ENCODE results near the gene UBAC2.
"Not testable (repeated sequence)": the region's sequence is repeated elsewhere in the genome, so short reads cannot be mapped to it uniquely, and the experiment has no call there.

UBAC2 gene

DNA sequence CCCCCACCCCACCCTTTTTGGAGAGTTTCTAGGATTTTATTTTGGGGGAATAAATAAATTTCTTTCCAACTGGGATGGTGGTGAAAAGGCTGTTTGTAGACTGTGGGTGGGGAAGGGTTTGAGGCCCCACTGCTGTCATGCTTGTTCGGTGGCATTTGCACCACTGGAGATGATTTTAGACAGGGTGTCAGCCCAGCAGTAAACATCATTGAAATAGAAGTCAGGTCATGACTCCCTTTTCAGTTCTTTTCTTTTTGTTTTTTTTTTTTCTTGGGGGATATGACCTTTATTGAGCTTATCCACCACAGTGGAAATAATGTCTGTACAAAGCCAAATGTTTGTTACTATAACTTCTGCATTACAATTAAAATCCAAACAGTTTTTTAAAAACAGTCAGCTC, 14.1 kb downstream of the UBAC2 start:
- no peak for DNase-seq (ENCODE audit: low read depth in 2 of 2)

DNA sequence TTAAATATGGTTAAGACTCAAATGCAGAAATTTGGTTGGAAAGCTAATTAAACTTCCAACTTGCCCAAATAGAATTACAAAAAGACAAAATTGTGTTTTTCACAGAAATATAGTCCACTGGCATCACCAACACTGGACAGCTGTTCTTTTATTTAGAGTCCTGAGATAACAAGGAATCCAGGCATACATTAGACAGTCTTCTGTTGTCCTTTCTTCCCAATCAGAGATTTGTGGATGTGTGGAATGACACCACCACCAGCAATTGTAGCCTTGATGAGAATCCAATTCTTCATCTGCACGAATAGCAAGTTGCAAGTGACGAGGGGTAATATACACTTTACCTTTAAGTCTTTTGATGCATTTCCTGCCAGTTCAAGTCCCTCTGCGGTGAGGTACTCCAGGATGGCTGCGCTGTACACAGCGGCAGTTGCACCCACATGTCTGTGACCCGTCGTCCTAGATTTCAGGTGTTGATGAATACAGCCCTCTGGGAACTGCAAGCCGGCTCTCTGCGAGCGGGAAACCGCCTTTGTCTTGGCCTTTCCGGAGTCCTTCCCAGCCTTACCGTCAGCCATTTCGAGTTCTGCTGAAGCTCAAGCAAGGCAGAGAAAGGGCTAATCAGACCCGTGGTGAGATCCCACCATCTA, 14.7 kb downstream of the UBAC2 start:
- DNase-seq (ENCODE audit: low read depth in 2 of 2) = no peak

DNA sequence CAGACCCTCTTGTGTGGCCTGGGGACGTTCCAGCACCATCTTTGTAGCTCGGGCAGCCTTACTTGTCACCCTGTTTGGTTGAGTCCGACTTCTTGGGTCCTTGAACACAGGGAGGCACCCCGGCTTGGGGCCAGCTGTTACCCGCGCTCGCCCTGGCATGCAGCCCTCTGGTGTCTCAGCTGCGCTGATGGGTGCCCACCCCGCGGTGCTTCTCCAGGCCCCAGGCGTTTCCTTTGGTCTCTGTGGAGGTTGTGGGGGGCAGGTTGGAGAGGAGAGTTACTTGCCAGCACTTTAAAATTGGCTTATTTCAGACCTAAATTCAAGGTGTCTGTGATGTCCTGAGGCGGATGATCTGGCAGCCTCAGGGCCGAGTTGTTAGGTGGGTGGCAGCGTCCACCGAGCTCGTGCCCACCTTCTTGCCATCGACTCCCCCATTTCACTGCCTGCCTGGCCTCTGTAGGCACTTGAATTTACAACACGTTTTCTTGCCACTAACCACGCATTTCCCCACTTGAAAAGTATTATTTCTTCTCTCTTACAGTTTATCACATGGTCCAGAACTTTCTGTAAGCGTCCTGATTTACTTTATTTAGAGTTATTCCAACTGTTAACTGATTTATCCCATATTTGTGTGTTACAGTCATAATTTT, 16.9 kb downstream of the UBAC2 start:
- no peak for DNase-seq (ENCODE audit: low read depth in 2 of 2)

DNA sequence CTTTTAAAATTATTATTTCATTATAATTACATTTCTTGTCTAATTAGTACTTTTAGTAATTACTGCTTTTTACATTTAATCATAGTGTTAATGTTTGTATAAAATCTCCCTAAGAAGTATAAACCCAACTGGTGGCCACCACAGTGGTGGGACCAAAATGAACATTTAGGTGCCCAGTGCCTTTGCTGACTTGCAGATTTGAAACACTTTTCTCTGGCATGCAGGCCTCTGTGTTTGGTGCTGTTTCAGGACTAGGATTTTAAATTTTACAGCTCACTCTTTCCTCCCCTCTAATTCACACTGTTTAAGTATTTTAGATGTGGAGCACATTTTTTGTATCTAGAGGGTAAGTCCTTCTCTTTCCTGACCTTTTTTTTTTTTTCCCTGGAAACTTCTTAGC, 17.5 kb downstream of the UBAC2 start:
- no peak for DNase-seq (ENCODE audit: low read depth in 2 of 2)

DNA sequence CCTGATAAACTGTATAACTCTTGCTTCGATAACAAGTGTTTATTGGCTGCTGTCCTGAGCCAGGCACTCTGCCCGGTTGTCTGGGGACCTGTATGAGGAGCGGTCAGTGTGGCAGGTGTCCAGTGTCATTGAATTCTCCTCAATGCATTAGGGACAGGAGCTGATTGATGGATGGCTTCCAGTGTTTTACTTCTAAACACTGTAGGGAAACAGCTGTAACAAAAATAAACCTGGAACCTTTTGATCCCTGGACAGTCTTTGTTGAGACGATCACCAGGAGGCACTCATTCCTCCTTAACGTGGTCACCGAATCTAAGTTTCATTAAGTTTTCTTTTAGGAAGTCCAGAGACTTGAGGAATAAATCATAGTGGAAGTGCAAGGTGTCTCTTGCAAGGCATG, 17.9 kb downstream of the UBAC2 start:
- no peak for DNase-seq (ENCODE audit: low read depth in 2 of 2)

DNA sequence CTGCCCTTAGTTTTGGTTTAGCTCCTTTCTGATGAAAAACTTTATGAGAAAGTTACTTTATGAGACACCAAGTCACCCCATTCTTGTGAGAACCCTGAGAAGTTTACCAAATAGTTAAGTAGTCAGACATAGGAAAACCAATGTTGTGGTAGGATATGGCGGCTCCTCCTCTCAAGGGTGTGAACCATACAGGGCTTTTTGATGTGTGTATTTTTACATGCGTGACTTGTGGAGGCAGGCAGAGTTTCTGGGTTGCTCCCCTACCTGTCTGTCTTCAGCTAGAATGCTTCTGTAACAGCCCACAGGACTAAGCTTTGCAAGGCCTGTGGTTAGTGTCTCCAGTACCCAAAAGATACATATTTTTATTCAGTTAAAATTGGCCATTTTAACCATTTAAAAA, 18.3 kb downstream of the UBAC2 start:
- DNase-seq (ENCODE audit: low read depth in 2 of 2) = peak in 1 of 2 donors; percentile 39

DNA sequence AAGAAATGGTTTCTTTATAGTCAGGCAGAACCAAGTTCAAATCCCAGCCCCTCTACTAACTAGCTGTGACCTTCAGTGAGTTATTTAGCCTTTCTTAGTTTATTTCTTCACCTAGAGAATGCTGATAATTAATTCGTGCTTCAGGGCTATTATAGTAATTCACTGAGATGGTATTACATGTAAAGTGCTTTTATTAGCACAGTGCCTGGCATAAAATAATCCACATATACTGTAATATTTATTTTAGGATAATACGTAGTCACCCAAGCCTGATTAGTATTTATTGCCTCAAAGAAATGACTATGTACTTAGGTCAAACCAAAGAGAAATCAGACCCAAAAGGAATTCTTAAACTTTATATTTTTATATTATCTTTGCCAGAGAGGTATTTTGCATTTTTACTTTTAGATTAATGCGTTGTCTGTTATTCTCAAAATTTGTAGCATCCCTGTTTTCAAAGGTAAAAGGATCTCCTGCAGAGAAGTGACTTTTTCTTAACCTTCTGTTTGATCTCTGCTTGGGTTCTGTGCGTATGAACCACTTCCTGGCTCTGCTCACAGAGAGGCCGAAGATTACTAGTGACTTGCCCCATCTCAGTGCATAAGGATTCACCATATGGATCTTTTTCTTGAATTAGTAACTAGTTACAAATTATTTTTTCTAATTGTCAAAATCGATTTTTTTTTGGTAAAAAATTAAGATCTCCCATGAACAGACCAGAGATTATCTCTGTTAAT, 19.7 kb downstream of the UBAC2 start:
- no peak for DNase-seq (ENCODE audit: low read depth in 2 of 2)

DNA sequence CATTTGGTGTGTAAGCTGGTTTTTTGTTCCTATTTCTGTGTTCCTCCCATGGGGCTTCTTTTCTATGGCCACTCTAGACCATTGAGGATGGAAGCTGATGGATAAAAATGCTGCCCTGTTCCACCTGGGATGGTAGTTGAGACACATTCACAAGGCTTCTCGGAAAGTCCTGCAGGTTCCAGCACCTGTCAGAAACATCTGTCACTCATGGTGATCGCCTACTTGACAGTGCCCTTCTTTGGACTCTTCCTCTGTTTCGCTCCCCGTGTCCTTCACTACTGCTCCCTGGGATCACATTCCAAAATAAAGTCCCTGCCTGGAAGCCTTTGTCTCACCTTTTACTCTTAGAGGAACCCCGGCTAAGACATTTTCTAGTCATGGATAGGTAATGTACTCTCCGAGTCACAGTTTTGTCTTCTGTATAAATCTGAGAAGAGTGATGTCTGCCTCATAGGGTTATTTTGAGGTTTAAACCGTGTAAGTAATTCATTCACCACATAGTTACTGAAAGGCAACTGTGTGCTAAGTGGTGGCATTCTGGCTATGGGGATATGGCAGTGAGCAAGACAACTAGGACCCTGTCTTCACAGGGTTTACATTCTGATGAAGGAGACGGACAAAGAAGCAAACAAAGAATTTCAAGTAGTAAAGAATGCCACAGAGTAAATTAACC, 21.0 kb downstream of the UBAC2 start:
- no peak for DNase-seq (ENCODE audit: low read depth in 2 of 2)

DNA sequence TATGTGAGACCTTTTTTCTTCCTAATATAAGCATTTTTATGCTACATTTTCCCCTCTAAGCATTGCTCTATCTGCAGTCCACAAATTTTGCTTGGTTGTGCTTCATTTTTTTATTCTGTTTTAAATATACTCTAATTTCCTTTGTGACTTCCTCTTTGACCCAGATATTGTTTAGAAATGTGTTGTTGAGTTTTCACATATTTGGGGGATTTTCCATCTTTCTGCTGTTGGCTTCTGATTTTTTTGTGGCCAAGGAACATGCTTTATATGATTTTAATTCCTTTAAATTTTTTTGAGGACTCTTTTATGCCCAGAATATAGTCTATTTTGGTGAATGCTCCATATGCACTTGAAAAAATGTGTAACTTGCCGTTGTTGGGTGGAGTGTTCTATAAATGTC, 22.9 kb downstream of the UBAC2 start:
- no peak for DNase-seq (ENCODE audit: low read depth in 2 of 2)

DNA sequence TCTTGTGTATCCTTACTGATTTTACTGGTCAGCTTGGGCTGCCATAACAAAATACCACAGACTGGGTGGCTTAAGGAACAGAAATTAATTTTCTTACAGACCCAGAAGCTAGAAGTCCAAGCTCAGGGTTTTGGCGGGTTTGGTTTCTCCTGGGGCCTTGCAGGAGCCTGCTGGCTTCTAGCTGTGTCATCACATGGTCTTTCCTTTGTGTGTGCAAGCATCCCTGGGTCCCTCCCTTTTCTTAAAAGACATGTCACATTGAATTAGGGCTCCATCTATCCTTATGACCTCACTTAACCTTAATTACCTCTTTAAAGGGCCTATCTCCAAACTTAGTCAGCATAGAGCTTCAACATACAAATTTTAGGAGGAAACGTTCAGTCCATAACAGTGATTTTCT, 23.4 kb downstream of the UBAC2 start:
- no peak for DNase-seq (ENCODE audit: low read depth in 2 of 2)

DNA sequence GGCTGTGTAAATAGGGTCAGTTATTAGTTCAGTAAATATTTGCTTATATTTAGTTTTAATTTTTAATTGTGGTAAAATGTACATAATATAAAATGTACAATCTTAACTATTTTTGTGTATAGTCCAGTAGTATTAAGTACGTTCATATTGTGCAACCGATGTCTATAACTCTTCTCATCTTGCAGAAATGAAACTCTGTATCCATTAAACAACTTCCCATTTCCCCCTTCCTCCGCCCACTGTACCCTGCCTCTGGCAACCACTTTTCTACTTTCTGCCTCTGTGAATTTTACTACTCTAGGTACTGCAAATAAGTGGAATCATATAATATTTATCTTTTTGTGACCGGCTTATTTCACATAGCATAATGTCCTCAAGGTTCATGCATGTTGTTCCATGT, 24.4 kb downstream of the UBAC2 start:
- no peak for DNase-seq (ENCODE audit: low read depth in 2 of 2)

DNA sequence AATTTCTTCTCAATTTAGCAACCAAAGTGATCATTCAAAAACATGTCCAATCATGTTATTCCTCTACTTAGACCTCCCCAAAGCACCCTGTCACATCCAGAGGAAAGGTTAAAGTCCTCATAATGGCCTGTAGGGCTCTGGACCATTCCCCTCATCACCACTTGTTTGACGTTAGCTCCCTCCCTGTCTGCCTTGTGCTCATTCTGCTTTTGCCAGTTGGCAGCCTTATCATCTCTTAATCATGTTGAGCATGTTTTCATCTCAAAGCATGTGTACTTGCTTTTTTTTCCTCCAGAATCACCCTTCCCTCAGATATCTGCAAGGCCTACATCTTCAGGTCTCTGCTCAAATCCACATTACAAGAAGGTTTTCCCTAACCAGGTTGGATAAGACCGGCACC, 25.9 kb downstream of the UBAC2 start:
- DNase-seq (ENCODE audit: low read depth in 2 of 2) = no peak

DNA sequence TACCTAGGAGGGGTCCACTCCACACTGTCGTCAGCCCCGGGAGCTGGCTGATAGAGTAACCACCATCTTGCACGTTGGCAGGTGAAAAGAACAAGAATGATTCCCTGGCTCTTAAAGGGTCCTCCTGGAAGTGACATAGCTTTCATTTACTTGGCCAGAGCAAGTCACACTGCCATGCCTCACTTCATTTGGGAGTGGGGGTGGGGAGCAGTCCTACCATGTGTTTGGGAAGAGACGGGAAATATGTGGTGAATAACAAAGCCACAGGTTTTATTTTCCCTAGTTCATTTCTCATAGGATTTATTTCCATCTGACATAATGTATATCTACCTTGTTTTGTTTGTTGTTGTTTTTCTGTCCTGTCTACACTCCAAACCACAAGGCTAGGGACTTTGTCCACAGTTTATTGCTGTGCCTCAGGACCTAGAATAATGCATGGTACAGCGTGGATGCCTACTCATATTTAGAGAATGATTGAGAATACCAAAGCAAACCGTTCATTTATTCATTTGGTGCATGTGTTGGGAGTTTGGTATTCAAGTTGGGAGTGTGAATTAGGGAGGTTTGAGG, 26.8 kb downstream of the UBAC2 start:
- DNase-seq (ENCODE audit: low read depth in 2 of 2) = no peak

DNA sequence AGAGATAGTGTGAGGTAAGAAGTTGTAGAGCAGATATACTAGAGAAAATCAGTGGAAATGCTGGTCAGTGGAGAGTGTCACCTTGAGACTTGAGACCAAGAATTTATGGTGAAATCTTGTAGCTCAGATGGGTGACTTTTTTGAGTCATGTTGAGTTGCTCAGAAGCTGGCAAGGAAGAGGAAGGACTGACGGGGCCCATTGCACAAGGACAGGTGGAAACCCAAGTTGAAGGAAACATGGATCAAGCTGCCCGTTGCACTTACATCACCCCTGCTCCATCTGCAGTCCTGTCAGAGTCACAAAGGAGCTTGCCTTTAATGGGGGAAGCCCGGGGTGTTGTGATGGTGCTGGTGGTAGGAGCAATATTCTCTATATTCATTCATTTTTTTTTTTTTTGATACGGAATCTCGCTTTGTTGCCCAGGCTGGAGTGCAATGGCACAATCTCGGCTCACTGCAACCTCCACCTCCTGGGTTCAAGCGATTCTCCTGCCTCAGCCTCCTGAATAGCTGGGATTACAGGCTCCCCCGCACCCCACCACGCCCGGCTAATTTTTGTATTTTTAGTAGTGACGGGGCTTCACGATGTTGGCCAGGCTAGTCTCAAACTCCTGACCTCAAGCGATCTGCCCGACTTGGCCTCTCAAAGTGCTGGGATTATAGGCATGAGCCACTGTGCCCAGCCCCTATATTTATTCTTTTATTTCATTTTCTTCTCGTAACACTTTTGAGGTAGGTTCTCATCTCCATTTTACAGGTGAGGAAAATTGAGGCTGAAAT, 27.4 kb downstream of the UBAC2 start:
- DNase-seq (ENCODE audit: low read depth in 2 of 2) = no peak

DNA sequence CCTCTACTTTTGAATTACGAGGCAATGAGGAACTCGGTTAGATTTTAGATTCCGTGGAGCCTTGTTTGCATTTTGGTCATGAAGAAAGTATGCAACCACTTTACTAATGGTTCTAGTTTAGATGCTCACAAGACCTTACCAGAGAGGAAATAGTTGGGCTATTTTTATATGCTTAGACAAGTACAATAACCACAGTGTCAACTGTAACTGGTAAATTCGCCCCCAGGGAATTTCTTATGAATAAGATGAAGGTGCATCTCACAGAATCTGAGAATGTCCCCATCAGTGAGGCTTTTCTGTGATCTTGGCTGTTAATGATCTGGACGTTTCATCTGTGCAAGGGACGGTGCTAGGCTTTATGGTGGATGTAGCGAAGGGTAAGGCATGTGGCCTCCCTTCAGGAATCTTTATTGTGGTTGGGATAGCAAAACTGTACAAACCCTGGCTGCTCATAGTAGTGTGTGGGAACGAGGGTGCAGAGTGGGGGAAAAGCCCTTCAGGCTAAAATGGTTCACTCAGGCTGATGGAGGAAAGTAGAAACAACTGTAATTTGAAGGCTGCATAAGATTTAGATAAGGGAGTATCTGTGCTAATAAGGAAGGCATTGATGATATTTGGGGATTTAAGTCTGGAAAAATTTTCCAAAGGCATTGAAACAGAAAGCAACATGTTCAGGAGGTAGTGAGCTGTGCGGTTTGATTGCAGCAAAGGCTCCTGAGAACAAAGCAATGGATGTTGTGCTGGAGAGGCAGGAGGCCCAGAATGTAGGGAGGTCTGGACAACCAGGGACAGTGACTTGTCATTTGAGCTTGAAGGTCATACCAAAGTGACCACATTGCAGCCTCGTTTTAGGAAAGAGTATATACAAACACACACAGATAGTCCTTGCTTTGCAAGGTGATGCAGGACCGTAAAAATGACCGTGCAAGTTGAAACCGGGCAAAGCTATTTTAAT, 28.4 kb downstream of the UBAC2 start:
- DNase-seq (ENCODE audit: low read depth in 2 of 2) = no peak

DNA sequence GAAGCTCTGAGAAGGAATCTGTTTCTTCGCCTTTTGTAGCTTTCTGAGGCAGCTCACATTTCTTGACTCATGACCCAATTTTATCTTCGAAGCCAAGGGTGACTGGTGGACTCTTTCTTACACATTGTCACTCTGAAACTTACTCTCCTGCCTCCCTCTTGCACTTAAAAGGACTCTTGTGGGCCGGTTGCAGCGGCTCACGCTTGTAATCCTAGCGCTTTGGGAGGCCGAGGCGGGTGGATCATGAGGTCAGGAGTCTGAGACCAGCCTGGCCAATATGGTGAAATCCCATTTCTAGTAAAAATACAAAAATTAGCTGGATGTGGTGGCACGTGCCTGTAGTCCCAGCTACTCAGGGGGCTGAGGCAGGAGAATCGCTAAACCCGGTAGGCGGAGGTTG, 29.9 kb downstream of the UBAC2 start:
- not testable (repeated sequence) for DNase-seq (ENCODE audit: low read depth in 2 of 2)

DNA sequence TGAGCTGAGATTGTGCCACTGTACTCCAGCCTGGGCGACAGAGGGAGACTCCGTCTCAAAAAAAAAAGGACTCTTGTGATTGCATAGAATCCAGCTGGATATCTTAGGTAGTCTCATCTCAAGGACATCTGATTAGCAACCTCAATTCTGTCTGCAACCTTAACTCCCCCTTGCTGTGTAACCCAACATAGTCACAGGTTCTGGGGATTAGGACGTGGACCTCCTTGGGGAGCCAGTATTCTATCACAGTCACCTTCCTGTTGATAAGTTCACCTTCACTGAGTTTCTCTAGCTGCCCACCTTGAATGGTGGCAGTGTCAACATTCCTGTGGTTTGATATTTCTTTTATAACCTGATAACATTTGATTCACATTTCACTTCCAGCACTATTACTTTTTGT, 30.3 kb downstream of the UBAC2 start:
- no peak for DNase-seq (ENCODE audit: low read depth in 2 of 2)

DNA sequence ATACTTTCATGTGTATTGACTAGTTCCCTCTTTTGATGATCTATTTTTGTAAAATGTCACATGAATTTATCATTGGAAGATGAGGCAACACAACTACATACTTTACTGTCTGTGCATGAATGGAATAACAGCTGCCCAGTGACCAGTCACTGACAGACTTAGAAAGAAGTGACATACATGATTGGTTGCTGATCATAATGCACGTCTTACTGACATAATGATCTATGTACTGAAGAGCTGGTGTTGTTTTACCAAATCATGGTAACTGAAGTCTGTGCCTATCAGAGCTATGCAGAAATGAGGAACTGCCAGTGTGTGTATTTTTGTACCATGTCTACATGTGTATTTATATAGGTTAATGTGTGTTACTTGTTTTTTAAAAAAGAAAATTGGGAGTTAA, 31.1 kb downstream of the UBAC2 start:
- DNase-seq (ENCODE audit: low read depth in 2 of 2) = no peak

DNA sequence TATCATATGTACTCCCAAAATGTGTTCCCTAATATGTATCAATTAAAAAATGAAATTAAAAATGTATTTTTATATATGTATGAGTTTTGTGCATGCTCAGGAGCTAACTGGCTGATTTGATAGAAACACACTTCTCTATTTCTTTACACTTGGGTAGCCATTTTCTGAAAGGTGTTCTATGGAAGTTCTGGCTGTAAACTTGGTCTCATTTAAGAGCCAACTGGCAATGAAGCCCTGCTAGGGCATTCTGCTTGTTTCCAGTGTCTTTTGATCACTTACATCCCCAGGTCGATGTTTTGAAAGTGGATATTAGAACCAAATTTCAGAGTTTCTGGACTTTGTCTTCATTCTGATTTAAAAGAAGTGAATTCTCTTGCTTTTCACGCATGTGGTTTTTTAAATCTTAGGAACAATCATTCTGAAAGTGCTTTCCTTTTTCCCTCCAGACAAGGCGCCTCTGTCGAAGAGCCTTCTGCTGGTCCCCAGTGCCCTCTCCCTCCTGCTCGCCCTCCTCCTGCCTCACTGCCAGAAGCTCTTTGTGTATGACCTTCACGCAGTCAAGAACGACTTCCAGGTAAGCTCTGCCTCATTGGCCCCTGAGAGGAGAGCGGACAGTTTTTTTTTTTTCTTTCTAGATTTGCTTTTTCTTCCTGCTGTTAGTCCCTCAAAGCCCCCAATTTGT, 37.5 kb downstream of the UBAC2 start:
- DNase-seq (ENCODE audit: low read depth in 2 of 2) = no peak

DNA sequence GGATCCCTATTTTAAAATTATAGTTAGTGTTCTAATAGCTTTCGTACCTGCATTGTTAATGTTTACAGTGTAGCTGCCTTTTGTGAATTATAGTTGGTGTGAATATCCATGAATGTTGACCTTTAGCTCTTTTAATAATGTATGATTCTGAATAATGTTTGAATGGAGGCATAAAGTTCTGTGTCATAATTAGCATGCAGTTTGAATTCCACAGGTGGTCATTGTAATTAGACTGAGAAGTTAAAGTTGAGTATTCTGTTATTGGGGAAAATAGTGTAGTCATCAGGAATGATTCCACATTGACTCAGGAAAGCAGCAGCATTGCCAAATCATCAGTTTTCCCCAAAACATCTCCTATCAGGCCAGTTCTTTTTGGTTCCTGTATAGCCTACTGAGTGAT, 45.4 kb downstream of the UBAC2 start:
- no peak for DNase-seq (ENCODE audit: low read depth in 2 of 2)

All from stimulated activated CD4-positive, alpha-beta T cell treated with anti-CD3 and anti-CD28 coated beads, Interleukin-1b, Interleukin-23, amount 100 ng/mL, for 1 hour (primary cell).